ENCODE results near the gene KTN1.

Gene KTN1, protein sequence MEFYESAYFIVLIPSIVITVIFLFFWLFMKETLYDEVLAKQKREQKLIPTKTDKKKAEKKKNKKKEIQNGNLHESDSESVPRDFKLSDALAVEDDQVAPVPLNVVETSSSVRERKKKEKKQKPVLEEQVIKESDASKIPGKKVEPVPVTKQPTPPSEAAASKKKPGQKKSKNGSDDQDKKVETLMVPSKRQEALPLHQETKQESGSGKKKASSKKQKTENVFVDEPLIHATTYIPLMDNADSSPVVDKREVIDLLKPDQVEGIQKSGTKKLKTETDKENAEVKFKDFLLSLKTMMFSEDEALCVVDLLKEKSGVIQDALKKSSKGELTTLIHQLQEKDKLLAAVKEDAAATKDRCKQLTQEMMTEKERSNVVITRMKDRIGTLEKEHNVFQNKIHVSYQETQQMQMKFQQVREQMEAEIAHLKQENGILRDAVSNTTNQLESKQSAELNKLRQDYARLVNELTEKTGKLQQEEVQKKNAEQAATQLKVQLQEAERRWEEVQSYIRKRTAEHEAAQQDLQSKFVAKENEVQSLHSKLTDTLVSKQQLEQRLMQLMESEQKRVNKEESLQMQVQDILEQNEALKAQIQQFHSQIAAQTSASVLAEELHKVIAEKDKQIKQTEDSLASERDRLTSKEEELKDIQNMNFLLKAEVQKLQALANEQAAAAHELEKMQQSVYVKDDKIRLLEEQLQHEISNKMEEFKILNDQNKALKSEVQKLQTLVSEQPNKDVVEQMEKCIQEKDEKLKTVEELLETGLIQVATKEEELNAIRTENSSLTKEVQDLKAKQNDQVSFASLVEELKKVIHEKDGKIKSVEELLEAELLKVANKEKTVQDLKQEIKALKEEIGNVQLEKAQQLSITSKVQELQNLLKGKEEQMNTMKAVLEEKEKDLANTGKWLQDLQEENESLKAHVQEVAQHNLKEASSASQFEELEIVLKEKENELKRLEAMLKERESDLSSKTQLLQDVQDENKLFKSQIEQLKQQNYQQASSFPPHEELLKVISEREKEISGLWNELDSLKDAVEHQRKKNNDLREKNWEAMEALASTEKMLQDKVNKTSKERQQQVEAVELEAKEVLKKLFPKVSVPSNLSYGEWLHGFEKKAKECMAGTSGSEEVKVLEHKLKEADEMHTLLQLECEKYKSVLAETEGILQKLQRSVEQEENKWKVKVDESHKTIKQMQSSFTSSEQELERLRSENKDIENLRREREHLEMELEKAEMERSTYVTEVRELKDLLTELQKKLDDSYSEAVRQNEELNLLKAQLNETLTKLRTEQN (N-terminal part only)

DNA sequence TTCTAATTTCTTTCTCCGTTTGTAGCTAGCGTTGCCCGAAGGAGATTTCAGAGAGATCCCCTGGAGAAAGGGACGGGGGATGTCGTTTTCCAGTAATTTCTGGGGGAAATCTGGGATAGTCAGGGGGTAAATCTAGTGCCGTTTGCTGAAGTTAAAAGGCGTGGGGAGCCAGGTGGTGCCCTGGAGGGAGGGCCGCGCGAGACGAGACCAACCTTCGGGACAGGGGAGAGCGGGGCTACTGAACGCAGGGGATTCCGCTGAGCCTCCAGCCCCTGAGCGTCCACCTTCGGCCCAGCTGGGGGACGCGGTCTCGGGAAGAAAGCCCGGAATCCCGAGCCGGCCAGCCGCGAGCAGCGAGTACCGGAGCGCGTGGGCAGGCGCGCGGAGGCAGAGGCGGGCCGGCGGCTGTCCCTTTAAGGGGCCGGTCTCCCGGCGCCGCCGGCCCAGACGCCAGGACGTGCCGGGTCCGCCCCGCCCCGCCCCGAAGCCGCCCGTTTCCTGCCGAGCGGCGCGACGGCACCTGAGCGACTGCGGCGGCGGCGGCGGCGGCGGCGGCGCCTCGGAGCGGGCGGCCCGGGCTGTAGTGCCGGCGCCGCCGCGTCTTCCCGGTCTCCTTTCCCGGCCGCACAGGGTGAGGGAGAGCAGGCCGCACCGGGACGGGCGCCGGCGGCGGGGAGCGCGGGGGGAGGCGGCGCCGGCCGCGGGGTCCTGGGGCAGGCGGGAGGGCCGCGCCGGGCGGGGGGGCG lies at the start of gene KTN1:
TSS of gene KTN1 (plus strand) at position 484 of the 746 bp plus-strand sequence. CDS start 31,842 bp downstream, outside the sequence.
- DNase-seq (ENCODE audit: low spot score), result peak; percentile 65

DNA sequence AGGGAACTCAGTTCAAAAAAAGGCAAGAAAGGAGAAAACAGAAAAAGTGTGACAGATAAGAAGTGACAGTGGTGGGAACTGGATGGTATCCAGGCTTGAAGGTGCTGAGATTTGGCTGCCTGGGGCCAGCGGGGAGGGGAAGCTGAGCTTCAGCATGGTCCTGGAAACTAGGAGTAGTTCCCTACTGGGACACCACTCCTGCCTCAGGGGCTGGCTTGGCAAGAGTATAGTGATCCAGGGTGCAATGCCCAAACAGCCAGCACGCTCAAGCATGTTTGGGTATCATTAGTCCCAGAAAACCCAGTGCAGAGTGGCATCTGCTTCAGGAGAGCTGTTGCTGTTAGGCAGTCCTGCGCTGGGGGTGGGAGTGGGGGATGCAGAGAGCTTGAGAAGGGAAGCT lies 49.5 kb upstream of the KTN1 start:
- DNase-seq (ENCODE audit: low spot score), result no peak

DNA sequence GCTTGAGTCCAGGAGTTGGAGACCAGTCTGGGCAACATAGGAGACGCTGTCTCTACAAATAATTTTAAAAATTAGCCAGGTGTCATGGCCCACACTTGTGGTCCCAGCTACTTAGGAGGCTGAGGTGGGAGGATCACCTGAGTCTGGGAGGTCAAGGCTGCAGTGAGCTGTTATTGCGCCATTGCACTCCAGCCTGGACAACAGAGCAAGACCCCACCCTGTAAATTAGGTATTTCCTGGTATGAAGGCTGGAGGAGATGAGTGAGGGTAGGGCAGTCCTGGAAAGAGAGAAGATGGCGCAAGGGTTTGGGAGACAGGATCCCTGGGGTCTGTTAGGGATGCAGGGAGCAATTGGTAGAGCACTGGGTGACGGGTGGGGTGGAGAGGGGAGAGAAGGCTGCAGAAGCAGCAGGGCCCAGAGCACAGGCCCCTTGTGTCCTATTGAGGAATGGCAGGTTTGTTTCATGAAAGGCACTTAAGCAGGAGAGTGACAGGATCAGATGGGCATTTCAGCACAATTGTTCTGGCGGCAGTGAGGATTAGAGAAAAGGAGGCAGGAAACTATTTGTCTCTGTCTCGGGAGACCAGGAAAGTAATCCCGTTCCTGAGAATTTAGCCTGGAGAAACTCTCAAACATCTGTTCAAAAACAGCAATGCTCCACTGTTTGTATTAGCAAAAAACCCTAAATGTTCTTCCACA lies 47.2 kb upstream of the KTN1 start:
- DNase-seq (ENCODE audit: low spot score), result peak; percentile 1

DNA sequence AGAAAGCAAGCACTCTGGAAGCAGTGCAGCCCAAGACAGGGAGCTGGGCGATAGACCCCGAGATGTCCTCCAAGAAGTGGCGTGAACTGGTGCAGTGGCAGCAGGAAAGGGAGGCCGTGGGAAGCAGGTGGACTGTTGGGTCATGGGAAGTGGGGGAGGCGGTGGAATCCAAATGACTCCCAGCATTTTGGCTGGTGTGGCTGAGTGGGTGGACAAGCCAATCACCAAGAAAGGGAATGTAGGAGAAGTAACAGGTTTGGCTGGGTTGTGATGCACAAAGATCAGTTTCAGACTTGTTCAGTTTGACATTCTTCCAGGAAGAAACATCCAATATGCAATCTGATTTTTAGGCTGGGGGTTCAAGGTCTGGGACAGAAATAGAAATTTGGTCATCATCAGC lies 46.0 kb upstream of the KTN1 start:
- DNase-seq (ENCODE audit: low spot score), result no peak

DNA sequence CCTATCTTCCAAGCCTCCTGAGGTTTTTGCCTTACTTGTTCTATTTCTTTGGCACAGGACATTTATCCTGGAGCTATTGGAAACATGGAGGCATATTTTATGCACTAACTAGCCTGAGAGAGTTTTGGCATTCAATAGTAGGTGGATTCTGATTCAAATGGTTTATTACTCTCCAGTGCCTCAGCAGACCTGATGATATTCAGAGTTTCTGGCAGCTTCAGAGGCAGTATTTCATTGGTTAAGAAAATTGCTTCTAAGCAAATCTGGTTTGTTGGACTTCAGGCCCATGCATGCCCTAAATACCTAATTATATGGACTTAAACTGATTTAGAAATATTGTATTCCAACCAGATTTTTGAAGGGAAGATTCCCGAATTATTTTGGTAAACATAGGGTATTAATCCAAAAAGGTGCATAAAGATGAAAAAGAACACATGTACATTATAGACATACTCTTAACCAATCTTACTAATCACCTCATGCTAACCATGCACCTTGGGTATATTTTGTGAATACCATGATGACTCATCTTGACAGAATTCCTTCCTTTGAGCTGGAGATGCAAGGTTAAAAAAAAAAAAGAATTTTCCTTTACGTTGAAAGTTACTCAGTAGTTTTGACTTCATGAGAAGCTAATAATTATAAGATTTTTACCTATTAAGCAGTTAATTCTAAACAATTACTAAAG lies 44.3 kb upstream of the KTN1 start:
- no peak for DNase-seq (ENCODE audit: low spot score)

DNA sequence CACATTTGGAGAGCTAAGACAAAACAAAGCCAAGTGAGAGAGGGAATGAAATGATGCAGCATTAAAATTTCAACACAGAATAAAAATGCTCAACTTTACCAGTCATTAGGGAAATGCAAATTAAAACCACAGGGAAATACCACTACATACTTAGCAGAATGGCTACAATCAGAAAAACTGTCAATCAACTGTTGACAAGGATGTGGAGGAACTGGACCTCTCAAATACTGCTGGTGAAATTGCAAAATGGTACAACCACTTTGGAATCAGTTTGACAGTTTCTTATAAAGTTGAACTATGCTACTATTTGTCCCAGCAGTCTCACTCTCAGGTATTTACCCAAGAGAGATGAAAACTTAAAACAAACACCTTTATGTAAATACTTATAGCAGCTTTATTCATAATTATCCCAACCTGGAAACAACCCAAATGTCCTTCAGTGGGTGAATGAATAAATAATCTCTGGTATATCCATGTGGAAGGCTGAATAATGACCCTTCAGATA lies 43.8 kb upstream of the KTN1 start:
- DNase-seq (ENCODE audit: low spot score), result no peak

DNA sequence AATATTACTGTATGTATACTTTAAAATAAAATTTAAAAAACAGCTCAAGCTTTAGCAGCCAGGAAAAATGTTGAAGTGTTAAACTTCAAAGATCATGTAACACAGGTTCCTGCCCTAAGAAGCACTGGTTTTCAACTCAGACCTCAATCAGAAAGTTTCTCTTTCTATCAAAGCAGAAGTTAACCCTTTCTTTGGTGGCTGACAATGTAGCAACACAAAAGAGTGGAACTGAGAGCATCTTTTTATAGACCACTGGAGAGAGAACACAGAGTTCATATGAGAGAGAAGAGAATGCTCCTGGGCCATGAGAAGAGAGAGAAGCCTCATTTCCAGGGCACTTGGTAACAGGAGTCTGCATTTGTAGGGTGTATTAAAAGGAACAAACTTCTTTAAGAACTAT lies 42.2 kb upstream of the KTN1 start:
- no peak for DNase-seq (ENCODE audit: low spot score)

DNA sequence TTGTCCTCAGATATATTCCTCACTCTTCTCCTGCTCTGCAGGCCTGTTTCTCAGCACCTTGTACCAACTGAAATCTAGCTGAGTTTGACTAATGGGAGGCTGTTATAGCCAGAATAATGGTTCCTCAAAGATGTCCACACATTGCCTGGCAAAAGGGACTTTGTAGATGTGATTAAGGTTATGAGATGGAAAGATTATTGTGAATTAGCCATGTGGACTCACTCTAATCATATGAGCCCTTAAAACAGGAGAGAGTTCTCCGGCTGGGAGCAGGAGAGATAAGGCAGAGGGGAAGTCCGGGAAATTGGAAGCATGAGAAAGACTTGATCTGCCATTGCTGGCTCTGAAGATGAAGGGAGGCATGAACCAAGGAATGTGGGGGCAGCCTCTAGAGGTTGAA lies 40.0 kb upstream of the KTN1 start:
- no peak for DNase-seq (ENCODE audit: low spot score)

DNA sequence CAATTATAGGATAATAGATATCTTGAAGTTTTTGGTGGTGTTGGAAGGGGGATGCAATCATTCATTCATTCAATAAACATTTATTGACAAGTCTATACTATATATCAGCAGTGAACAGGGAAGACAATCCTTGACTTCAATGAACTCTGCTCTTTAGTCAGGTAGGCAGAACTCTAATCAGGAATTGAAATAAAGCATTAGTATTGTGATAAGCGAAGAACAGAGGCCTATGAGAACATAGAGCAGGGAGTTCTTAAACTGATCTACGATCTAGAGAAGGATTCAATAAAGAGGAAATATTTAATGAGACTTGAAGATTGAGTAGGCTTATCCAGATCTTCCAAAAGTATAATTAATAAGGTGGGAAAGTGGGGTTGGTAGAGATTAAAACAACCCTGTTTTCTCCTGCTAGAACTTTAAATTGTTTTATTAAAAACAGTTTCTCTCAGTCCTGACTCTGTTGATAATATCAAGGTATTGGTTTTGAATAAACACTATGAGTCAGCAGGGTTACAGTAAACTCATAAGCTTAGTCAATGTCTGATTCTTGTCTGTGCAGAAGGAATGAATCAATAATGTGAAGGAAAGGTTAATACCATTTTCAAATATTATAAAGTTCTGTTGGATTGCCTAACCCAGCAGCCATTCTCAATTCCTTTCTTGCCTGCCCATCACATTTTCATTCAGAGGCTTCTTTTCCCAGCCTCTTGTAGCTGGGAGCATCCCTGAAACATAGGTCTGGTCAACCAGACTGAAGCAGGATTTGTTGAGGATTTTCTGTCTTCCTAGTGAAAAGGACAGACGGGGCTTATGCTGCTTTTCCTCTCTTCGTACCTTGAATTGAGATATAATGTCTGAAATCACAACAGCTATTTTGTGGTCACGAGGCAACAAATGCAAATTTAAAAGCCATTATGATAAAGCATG lies 38.9 kb upstream of the KTN1 start:
- no peak for DNase-seq (ENCODE audit: low spot score)

DNA sequence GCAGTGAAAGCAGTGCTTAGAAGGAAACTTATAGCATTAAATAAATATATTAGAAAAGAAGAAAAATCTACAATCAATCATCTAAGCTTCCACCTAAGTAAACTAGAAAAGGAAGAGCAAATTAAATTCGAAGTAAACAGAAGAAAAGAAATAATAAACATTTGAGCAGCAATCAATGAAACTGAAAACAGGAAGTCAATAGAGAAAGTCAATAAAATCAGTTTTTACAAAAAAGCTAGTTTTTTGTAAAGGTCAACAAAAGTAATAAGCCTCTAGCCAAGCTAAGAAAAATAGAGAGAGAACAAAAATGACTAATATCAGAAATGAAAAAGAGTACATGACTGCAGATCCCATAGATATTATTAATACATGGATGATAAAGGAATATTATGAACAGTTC lies 34.2 kb upstream of the KTN1 start:
- no peak for DNase-seq (ENCODE audit: low spot score)

DNA sequence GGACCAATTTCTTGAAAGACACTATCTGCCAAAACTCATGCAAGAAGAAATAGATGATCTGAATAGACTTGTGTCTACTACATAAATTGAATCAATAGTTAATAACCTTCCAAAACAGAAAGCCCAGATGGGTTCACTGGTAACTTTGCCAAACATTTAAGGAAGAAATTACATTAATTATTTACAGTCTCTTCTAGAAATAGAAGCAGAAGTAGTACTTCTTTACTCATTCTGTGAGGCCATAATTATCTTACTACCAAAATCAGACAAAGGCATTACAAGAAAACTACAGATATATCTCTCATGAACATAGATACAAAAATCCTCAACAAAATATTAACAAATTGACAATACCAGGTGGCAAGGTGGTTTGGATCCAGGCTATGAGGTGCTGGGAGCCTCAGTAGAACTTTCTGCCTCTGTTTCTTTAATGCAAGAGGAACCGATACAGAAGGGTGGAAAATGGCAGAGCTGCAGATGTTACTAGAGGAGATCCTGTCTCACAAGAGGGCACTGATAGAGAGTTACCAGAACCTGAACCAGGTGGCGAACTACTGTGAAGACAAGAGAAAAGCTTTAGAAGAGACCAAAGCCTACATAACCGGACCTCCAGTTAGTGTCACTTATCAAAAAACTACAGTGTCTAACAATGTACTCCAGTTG lies 33.7 kb upstream of the KTN1 start:
- DNase-seq (ENCODE audit: low spot score), result no peak

DNA sequence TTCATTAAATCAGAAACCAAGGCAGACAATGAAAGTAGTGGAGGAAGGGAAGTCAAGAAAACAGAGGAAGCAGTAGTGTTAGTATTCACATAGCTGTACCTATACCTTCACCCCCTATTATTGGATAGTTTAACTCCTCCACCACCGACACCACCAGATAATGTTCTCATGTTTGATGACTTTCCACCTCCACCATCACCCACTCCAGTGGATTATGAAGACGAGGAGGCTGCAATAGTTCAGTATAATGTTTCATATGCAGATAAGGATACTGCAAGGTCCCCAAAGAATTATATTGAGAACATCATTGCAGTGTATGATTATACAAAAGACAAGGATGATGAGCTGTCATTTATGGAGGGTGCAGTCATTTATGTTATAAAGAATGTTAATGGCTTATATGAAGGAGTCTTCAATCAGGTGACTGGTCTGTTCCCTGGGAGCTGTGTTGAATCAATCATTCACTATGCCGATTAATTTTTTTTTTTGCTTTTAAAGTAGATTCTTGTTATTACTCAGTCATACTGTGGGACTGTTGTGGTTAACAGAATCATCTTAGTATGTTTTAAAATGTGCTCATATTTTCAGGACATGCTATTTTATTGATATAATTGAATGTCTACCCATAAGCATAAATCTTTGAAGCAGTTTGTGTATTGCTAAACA lies 32.2 kb upstream of the KTN1 start:
- no peak for DNase-seq (ENCODE audit: low spot score)

DNA sequence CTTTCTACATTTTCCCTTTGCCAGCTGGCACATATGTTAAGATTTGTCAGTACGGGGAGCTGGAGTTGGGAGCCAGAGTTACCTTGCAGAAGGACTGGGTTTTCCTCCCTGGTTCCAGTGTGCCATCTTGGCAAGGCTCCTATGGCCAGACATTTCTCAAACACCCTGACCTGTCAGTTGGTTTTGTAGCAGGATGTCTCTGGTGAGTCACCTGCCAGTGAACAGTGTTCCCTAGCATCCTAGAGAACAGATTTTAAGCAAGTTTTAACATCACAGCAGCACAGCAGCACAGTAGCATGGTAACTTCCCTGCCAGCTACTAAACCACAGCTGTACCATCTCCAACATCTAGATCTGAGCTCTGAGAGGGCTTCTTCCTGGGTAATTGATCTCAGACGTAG lies 26.2 kb upstream of the KTN1 start:
- no peak for DNase-seq (ENCODE audit: low spot score)

DNA sequence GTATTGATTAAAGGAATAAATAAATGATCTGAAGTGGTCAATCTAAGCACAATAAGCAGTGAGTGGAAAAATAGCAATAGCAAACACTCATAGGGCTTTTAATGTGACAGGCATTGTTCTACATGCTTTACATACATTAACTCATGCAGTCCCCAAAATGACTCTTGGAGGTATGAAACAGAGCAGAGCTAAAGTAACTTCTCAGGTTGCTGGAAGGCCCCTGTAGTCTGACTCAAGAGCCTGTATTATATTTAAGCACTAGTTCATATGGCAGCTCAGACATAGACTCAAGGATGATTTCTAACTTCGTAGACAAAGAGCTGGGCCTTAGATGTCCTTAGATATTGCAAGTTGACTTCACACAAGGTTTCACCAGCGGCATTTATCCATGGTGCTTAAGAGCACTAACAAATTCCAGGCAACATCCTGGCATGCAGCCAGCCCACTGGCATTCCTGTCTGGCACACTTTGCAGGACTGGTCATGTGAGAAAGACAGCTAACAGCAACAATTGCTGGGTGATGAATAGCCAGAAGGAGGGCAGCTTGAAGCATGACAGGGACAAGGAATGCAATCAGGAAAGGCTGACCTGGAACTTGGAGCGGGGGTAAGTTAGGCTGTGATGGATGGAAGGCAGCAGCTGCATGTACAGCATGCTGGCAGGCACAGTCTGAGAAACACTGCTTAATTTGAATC lies 22.9 kb upstream of the KTN1 start:
- no peak for DNase-seq (ENCODE audit: low spot score)

DNA sequence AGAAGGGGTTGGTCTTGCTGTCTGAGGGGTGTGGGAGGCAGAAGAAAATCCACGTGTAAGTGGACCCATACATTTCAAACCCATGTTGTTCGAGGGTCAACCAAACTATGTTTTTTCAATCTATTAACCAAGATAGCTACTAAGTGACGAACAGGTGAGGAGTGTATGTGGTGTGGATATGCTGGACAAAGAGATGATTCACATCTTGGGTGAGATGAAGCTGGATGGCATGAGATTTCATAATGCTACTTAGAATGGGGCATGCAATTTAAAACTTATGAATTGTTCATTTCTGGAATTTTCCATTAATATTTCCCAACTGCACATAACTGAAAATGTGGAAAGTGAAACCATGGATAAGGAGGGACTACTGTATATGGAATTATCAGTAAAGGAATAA lies 17.9 kb upstream of the KTN1 start:
- no peak for DNase-seq (ENCODE audit: low spot score)

DNA sequence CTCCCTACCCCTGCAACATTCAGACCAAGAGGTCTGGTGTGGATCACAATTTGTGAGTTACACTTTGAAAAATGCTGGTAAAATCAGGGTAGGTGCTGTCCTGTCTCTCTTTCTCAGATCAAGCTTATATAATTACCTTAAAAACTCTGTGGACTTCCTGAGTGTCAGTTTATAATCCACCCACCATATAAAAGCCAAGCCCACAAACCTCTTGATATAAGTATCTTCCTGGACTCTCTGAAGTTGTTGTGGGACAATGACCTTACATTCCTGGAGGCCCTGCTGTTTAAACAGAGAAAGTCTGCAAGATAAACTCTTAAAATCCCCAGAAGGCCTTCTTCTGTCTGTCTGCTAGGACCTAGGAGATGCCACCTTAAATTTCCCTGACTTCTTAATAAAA lies 11.4 kb upstream of the KTN1 start:
- no peak for DNase-seq (ENCODE audit: low spot score)

DNA sequence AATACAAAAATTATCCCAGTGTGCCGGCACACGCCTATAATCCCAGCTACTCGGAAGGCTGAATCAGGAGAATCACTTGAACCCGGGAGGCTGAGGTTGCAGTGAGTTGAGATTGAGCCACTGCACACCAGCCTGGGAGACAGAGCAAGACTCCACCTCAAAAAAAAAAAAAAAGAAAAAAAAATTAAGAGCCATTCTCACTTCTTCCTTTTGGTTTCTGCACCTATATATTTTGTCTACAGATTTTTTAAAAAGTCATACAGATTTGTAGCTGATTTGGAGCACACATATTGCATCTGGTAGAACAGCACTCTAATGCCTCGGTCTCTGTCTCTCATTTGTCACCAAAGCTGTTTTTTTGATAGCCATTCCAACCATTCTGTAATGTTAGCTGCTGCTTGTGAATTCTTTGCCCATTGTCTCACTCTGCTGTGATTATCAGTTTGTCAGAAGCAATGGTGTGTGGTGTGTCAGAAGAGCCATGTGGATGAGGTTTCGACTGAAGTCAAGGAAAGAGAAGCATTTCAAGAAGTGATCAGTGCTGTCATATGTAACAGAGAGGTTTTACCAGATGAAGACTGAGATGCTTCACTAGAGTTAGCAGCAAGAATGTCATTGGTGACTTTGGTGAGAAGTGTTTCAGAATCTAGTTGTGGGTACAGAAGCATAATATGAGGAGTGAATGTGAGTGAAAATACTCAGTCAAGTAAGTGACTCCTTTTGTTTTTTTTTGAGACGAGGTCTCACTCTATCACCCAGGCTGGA lies 8.7 kb upstream of the KTN1 start:
- DNase-seq (ENCODE audit: low spot score), result no peak
